Sigmoid colon (tissue), 4 donors: ENCODE measurements around the gene HEPHL1.

Source experiments
- EP300 ChIP-seq, 4 donors: sonication (generic); formaldehyde crosslinking; IDR thresholded peaks; one replicate each; pipeline ENCODE4 v1.6.1; 2017; ENCODE audit warnings: antibody characterized with exemption in 4 of 4
- POLR2A ChIP-seq, 2 donors: fragments of 450-650 bp; IDR thresholded peaks; one replicate each; pipeline ENCODE4 v1.6.1; 2016; ENCODE audit warnings: antibody characterized with exemption in 2 of 2, mild to moderate bottlenecking in 2 of 2, moderate library complexity in 2 of 2
- POLR2AphosphoS5 ChIP-seq, 4 donors: sonication (generic); formaldehyde crosslinking; IDR thresholded peaks; one replicate each; pipeline ENCODE4 v1.6.1; 2017; ENCODE audit warnings: antibody characterized with exemption in 4 of 4
- TF ChIP-seq, protein P1 (sequence below), 4 experiments: fragments of 450-650 bp in 3 of 4; fragments of 200-600 bp in 1 of 4; IDR thresholded peaks; one replicate each; pipeline ENCODE4 v1.5.1; 2016 to 2019; ENCODE audit warnings: antibody characterized with exemption in 4 of 4, mild to moderate bottlenecking in 3 of 4, moderate library complexity in 2 of 4

DNA sequence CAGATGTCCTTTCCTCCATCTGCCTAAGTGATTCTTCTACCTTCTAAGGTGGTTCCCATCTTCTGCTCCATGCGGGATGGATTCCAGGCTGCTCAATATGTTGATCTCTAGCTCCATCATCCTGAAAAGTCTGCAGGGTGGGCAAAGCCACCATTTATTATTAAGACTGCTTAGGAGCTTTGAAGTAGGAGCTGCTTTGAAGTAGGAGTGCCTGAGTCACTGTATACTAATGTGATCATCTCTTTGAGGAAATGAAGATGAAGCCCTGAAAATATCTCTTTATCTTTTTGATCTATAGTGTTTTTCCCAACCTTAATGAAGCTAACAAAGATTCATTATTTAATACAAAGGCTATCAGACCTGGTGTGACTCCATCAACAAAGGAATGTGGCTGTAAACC lies 13.1 kb downstream of the HEPHL1 start:
- TF ChIP-seq POLR2A (IDR thresholded peaks at IDR 0.05) (no peak), EP300 (IDR thresholded peaks at IDR 0.05) (no peak), POLR2AphosphoS5 (IDR thresholded peaks at IDR 0.05) (no peak)
- TF ChIP-seq, protein P1, sequence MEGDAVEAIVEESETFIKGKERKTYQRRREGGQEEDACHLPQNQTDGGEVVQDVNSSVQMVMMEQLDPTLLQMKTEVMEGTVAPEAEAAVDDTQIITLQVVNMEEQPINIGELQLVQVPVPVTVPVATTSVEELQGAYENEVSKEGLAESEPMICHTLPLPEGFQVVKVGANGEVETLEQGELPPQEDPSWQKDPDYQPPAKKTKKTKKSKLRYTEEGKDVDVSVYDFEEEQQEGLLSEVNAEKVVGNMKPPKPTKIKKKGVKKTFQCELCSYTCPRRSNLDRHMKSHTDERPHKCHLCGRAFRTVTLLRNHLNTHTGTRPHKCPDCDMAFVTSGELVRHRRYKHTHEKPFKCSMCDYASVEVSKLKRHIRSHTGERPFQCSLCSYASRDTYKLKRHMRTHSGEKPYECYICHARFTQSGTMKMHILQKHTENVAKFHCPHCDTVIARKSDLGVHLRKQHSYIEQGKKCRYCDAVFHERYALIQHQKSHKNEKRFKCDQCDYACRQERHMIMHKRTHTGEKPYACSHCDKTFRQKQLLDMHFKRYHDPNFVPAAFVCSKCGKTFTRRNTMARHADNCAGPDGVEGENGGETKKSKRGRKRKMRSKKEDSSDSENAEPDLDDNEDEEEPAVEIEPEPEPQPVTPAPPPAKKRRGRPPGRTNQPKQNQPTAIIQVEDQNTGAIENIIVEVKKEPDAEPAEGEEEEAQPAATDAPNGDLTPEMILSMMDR (IDR thresholded peaks at IDR 0.05), result no peak
